Lower leg skin (tissue), 3 donors: ENCODE measurements around the gene PHYHD1.

Experiments
- POLR2A ChIP-seq, 2 donors: fragments of 450-650 bp; IDR thresholded peaks; one replicate each; pipeline ENCODE4 v1.6.1; 2016 to 2017; ENCODE audit warnings: antibody characterized with exemption in 2 of 2, mild to moderate bottlenecking in 1 of 2, moderate library complexity in 1 of 2
- TF ChIP-seq, protein P1 (sequence below), 3 donors: fragments of 450-650 bp; IDR thresholded peaks; one replicate each; pipeline ENCODE4 v1.5.1; 2016; ENCODE audit warnings: antibody characterized with exemption in 3 of 3, mild to moderate bottlenecking in 3 of 3, moderate library complexity in 2 of 3

DNA sequence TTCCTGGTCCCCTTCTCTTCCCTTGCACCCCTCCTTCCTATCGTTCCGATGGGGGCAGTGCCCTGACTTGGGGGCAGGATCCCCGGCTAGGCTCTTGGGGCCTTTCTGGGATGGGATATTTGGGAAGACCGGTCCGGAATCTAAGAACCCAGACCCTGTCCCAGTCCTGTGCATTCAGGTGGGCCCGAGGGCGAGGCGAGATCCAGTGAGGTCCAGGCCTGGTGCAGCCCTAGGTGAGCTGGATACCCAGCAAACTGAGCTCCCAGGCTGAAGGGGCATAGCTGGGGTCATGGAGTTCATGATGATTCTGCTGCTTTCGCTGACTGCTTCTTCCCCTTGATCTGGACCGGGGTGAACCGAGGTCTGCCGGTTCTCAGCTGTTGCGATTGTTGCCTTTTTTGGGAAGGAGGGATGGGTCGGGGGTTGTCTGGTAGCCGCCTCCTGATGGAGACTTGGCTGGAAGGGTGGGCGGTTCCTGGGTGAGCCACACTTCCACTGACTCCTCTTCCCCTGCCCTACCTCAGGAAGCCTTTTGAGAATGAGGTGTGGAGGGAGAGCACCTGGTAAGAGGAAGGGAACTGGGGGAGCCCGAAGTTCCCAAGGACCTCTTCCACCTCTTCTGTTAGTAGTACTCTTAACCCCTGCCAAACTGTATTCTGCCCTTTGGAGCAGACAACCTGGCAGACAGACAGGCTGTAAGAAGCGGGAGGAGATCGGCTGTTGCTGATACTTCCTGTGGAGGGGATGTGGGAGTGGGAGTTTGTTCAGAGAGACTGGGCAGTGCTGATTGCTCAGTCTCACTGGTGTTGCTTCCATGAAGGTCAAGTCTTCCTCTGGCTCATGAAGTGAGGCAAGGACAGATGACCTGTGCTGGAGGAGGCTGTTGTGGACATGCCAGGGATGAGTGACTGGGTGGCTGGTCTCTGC, 37.8 kb upstream of the PHYHD1 start:
- TF ChIP-seq POLR2A (IDR thresholded peaks at IDR 0.05), result no peak
- TF ChIP-seq, protein P1, sequence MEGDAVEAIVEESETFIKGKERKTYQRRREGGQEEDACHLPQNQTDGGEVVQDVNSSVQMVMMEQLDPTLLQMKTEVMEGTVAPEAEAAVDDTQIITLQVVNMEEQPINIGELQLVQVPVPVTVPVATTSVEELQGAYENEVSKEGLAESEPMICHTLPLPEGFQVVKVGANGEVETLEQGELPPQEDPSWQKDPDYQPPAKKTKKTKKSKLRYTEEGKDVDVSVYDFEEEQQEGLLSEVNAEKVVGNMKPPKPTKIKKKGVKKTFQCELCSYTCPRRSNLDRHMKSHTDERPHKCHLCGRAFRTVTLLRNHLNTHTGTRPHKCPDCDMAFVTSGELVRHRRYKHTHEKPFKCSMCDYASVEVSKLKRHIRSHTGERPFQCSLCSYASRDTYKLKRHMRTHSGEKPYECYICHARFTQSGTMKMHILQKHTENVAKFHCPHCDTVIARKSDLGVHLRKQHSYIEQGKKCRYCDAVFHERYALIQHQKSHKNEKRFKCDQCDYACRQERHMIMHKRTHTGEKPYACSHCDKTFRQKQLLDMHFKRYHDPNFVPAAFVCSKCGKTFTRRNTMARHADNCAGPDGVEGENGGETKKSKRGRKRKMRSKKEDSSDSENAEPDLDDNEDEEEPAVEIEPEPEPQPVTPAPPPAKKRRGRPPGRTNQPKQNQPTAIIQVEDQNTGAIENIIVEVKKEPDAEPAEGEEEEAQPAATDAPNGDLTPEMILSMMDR (IDR thresholded peaks at IDR 0.05), result no peak
